Measurements from ENCODE around the gene DLGAP5.

DNA sequence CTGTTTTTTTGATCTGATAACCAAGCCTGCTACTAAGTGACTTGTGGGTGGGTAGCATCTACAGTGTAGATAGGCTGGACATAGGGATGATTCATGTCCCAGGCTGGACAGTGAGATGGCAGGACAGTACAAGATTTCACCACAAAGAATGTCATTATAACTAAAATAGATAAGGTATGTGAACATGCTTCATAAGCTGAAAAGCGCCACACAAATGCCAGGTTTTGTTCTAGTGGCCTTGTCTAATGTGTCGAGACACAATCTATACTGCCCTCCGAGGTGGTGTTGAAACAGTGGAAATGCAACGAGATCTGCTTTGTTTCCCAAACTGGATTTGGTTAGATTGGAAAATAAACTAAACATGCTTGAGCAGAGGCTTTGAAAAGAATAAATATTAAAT is 58.0 kb downstream of the DLGAP5 start:
- peak; percentile 25 to 40 for TF ChIP-seq CTCF (conservative IDR thresholded peaks at IDR 0.05 in 1 of 2, IDR thresholded peaks at IDR 0.05 in 1 of 2; ENCODE audit: extremely low read depth in 1 of 2, insufficient read depth in 1 of 2, low read depth in 1 of 2, low read length in 2 of 2)
- TF ChIP-seq EZH2 (IDR thresholded peaks at IDR 0.05; ENCODE audit: borderline replicate concordance, low read length), result no peak
